GM10266 (cell line): ENCODE measurements around the gene CLDN5.

Experiments
- DNase-seq: peaks from one replicate; pipeline ENCODE4 v3.0.0; 2012; ENCODE audit errors: extremely low spot score
- CTCF ChIP-seq: IDR thresholded peaks from 2 replicates; pipeline ENCODE4 v1.5.1; 2012; ENCODE audit warnings: mild to moderate bottlenecking, low read depth; ENCODE audit not compliant: control insufficient read depth, insufficient read depth; ENCODE audit errors: missing control alignments

CLDN5 gene

GRCh38 chr22:19567157-19568009 is 43.2 kb upstream of the CLDN5 start:
- no peak for TF ChIP-seq CTCF
- no peak for DNase-seq

- DNase-seq, result no peak
- TF ChIP-seq CTCF, result no peak
Measured at GRCh38 chr22:19566279-19567156, 42.3 kb upstream of the CLDN5 start.

GRCh38 chr22:19565382-19566278 is 41.4 kb upstream of the CLDN5 start:
- no peak for TF ChIP-seq CTCF
- no peak for DNase-seq

- no peak for DNase-seq
- no peak for TF ChIP-seq CTCF
Measured at GRCh38 chr22:19559956-19560355, 35.7 kb upstream of the CLDN5 start.

GRCh38 chr22:19559324-19559811 is 35.2 kb upstream of the CLDN5 start:
- TF ChIP-seq CTCF, result no peak
- no peak for DNase-seq

- no peak for DNase-seq
- no peak for TF ChIP-seq CTCF
Measured at GRCh38 chr22:19556963-19557545, 32.8 kb upstream of the CLDN5 start.
